Transverse colon (tissue), 4 donors: ENCODE results near the gene SNAP25. TPM values are rescaled to one million over a fixed set of nuclear protein-coding genes. Genes with fewer than 3 reads are reported as not detected.

Experiments
- DNase-seq: peaks from one replicate; pipeline ENCODE4 v3.0.0-alpha.2; 2019
- H3K27ac ChIP-seq, 4 donors: fragments of 200-600 bp; sonication (generic); 2 replicates each; pipeline ENCODE4 v1.5.1; 2016 to 2018; ENCODE audit warnings: inconsistent platforms in 4 of 4
- H3K27me3 ChIP-seq: fragments of 200-600 bp; sonication (generic); 2 replicates; pipeline ENCODE4 v1.5.1; 2017; ENCODE audit warnings: inconsistent platforms
- H3K36me3 ChIP-seq, 4 donors: fragments of 200-600 bp; sonication (generic); 2 replicates each; pipeline ENCODE4 v1.5.1; 2017 to 2019; ENCODE audit warnings: inconsistent platforms in 4 of 4
- H3K4me1 ChIP-seq, 4 donors: fragments of 200-600 bp; sonication (generic); 2 replicates each; pipeline ENCODE4 v1.5.1; 2017 to 2020; ENCODE audit warnings: inconsistent platforms in 4 of 4
- H3K4me3 ChIP-seq, 4 donors: fragments of 200-600 bp; sonication (generic); 1 replicate in 1 of 4; 2 replicates in 3 of 4; pipeline versions ENCODE4 v1.5.1 to v1.6.1; 2017 to 2019; ENCODE audit warnings: inconsistent platforms in 4 of 4
- H3K9me3 ChIP-seq, 2 donors: fragments of 200-600 bp; sonication (generic); 2 replicates each; pipeline ENCODE4 v1.5.1; 2017 to 2019; ENCODE audit warnings: inconsistent platforms in 2 of 2
- EP300 ChIP-seq: sonication (generic); formaldehyde crosslinking; IDR thresholded peaks from one replicate; pipeline ENCODE4 v1.6.1; 2017; ENCODE audit warnings: antibody characterized with exemption, low read depth
- POLR2A ChIP-seq: fragments of 450-650 bp; IDR thresholded peaks from one replicate; pipeline ENCODE4 v1.6.1; 2016; ENCODE audit warnings: antibody characterized with exemption, mild to moderate bottlenecking, moderate library complexity
- POLR2AphosphoS5 ChIP-seq, 3 donors: sonication (generic); formaldehyde crosslinking; IDR thresholded peaks; one replicate each; pipeline ENCODE4 v1.6.1; 2016; ENCODE audit warnings: antibody characterized with exemption in 3 of 3
- WGBS, 2 donors: methylation state at CpG; one replicate each; pipeline ENCODE4 v1.1.5; 2018; ENCODE audit warnings: low coverage in 1 of 2; 5-methylcytosine and 5-hydroxymethylcytosine counted together
- in situ Hi-C, 4 donors: fragments of 200-750 bp; cut with MboI; loops; one replicate each; pipeline versions ENCODE4 v1.15.0 to v1.15.1; 2017; ENCODE audit warnings: low sequenced_read_pairs in 3 of 4, low pct_ligation_motif_present in 1 of 4, low pct_unique_long_range_greater_than_20kb in 1 of 4
- intact Hi-C: fragments of 100-400 bp; cut with DNase I; formaldehyde crosslinking; loops from one replicate; pipeline ENCODE4 v1.15.1; 2023; ENCODE audit warnings: low total_unique reads
- total RNA-seq, 4 donors: library from RNA; depleted of rRNA; stranded (reverse); fragments of >200 nt; gene quantifications; one replicate each; pipeline ENCODE4 v1.1.0, GENCODE V29; 2016
- TF ChIP-seq, protein P1 (sequence below), 5 experiments: fragments of 200-600 bp in 3 of 5; fragments of 450-650 bp in 2 of 5; sonication (generic) in 3 of 5; IDR thresholded peaks; 1 replicate in 2 of 5; 2 replicates in 3 of 5; pipeline ENCODE4 v1.5.1; 2016 to 2017; ENCODE audit warnings: antibody characterized with exemption in 5 of 5, inconsistent platforms in 3 of 5, mild to moderate bottlenecking in 2 of 5, moderate library complexity in 1 of 5

SNAP25 gene
- total RNA-seq, 4 donors from 2014 or later = 1.4 to 4.2 (median 2.4) TPM; not detected in 1

GRCh38 chr20:10277616-10278015, 59.0 kb downstream of the SNAP25 start:
- in situ Hi-C loops (no loop called here), intact Hi-C loops (loop anchor here (5.0 kb wide), 1 partner anchor 1315 kb away; no protein-coding TSS in a partner anchor)
- WGBS, 2 donors = 40 to 63% methylated on average over 4 of the region's 4 CpGs
- TF ChIP-seq EP300 = no peak
- TF ChIP-seq POLR2AphosphoS5 (IDR thresholded peaks at IDR 0.05) = no peak
- TF ChIP-seq POLR2A = no peak
- TF ChIP-seq, protein P1, sequence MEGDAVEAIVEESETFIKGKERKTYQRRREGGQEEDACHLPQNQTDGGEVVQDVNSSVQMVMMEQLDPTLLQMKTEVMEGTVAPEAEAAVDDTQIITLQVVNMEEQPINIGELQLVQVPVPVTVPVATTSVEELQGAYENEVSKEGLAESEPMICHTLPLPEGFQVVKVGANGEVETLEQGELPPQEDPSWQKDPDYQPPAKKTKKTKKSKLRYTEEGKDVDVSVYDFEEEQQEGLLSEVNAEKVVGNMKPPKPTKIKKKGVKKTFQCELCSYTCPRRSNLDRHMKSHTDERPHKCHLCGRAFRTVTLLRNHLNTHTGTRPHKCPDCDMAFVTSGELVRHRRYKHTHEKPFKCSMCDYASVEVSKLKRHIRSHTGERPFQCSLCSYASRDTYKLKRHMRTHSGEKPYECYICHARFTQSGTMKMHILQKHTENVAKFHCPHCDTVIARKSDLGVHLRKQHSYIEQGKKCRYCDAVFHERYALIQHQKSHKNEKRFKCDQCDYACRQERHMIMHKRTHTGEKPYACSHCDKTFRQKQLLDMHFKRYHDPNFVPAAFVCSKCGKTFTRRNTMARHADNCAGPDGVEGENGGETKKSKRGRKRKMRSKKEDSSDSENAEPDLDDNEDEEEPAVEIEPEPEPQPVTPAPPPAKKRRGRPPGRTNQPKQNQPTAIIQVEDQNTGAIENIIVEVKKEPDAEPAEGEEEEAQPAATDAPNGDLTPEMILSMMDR (IDR thresholded peaks at IDR 0.05) = no peak
- H3K4me1 ChIP-seq = no peaks in the 10 kb centered on the region
- no peaks in the 10 kb centered on the region for H3K9me3 ChIP-seq
- H3K27ac ChIP-seq = no peak overlapping the region
- H3K27me3 ChIP-seq = peaks cover 5% of the 10 kb centered on the region
- H3K36me3 ChIP-seq = no peaks in the 10 kb centered on the region
- DNase-seq = no peak
- H3K4me3 ChIP-seq = no peak overlapping the region

GRCh38 chr20:10278412-10278811, 59.8 kb downstream of the SNAP25 start:
- DNase-seq = no peak
- no peaks in the 10 kb centered on the region for H3K4me1 ChIP-seq
- no peaks in the 10 kb centered on the region for H3K9me3 ChIP-seq
- 61 to 71% methylated on average over 3 to 4 of the region's 4 CpGs for WGBS, 2 donors
- no peak overlapping the region for H3K27ac ChIP-seq
- no peaks in the 10 kb centered on the region for H3K36me3 ChIP-seq
- H3K4me3 ChIP-seq = no peak overlapping the region
- intact Hi-C loops = loop anchor here (5.0 kb wide), 1 partner anchor 1316 kb away; no protein-coding TSS in a partner anchor
- TF ChIP-seq POLR2AphosphoS5 (IDR thresholded peaks at IDR 0.05) = no peak
- TF ChIP-seq, protein P1 (IDR thresholded peaks at IDR 0.05) = no peak
- no peak for TF ChIP-seq EP300
- no peak for TF ChIP-seq POLR2A
- in situ Hi-C loops = no loop called here
- peaks cover 5% of the 10 kb centered on the region for H3K27me3 ChIP-seq

DNA sequence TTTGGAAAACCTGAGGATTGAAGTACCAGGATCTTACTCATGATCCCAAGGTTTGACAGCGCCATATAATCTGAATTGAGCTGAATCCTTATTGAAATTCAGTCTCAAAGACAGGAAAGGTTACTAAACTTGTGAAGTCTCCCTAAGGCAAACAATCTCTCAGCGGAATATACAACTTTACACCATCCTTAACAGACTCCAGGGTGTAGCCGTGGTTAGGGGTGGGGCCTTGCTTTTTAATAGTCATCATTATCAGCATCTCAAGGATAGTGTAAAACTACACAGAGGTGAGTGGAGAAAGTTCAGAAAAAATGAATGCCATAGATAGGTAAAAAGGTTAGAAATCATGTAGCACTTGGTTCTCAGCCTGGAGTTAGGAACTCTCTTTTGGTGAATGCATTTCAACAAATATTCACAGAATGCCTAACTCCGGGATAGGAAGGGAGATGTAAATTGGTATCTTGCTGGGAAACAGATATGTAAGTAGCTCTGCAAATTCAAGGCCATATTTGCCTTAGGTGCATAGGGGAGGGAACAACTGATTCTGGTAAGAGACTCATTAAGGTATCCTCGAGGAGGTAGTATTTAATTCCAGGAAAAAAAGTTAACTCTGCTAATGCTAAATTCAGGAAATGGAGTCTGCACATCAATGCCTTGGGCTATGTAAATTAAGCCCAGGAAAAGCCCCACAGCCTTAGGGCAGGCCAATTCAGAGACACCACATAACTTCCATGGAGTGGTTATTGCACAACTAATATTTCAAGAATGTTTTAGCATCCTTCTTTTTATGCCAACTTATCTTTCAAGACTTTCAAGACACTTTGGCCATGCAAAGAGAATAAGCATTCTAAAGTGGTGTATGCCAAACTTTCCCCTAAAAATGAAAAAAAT, 61.6 kb downstream of the SNAP25 start:
- TF ChIP-seq POLR2AphosphoS5 (IDR thresholded peaks at IDR 0.05) (no peak), POLR2A (no peak), EP300 (no peak)
- TF ChIP-seq, protein P1 (IDR thresholded peaks at IDR 0.05) = no peak
- intact Hi-C loops = no loop called here
- Histone ChIP-seq H3K4me3 (no peak overlapping the region), H3K27me3 (peaks cover 5% of the 10 kb centered on the region), H3K27ac (no peak overlapping the region), H3K36me3 (no peaks in the 10 kb centered on the region), H3K9me3 (no peaks in the 10 kb centered on the region), H3K4me1 (no peaks in the 10 kb centered on the region)
- in situ Hi-C loops = no loop called here
- 52 to 62% methylated on average over 3 to 5 of the region's 5 CpGs for WGBS, 2 donors
- DNase-seq = no peak

- WGBS, 2 donors = 66 to 100% methylated on average over 1 to 2 of the region's 2 CpGs
- H3K36me3 ChIP-seq = no peaks in the 10 kb centered on the region
- peaks cover 5% of the 10 kb centered on the region for H3K27me3 ChIP-seq
- DNase-seq = no peak
- no peak overlapping the region for H3K4me3 ChIP-seq
- no peak overlapping the region for H3K27ac ChIP-seq
- H3K9me3 ChIP-seq = no peaks in the 10 kb centered on the region
- TF ChIP-seq POLR2A (no peak), EP300 (no peak), POLR2AphosphoS5 (IDR thresholded peaks at IDR 0.05) (no peak)
- TF ChIP-seq, protein P1 (IDR thresholded peaks at IDR 0.05) = no peak
- no peaks in the 10 kb centered on the region for H3K4me1 ChIP-seq
- intact Hi-C loops = no loop called here
- in situ Hi-C loops = no loop called here
Observed at GRCh38 chr20:10281911-10282310, 63.3 kb downstream of the SNAP25 start.
